SU-DHL-6 (cell line): ENCODE results near the gene HUS1.

Source experiments
- H2AFZ ChIP-seq: fragments of 200-600 bp; sonication (generic); 2 replicates; pipeline ENCODE4 v1.6.1; 2014; ENCODE audit warnings: low read depth, mild to moderate bottlenecking, moderate library complexity, mixed read lengths, antibody characterized with exemption, low read length; ENCODE audit not compliant: severe bottlenecking
- H3F3A ChIP-seq: fragments of 200-600 bp; shearing (Covaris generic); 2 replicates; pipeline ENCODE4 v1.6.0; 2016; ENCODE audit warnings: antibody characterized with exemption, mild to moderate bottlenecking; ENCODE audit not compliant: insufficient read depth
- H3K27ac ChIP-seq: fragments of 200-600 bp; sonication (generic); 2 replicates; pipeline ENCODE4 v1.5.1; 2016; ENCODE audit warnings: low read depth, mild to moderate bottlenecking, low read length, moderate library complexity, mixed read lengths
- H3K27me3 ChIP-seq: fragments of 200-600 bp; sonication (generic), shearing (Covaris generic); 2 replicates; pipeline ENCODE4 v1.6.0; 2014; ENCODE audit warnings: mild to moderate bottlenecking, low read length
- H3K36me3 ChIP-seq: fragments of 200-600 bp; sonication (generic); 2 replicates; pipeline ENCODE4 v1.6.1; 2014; ENCODE audit warnings: mild to moderate bottlenecking, low read length, mixed read lengths
- H3K4me2 ChIP-seq: fragments of 300-600, 200-600 bp; shearing (Covaris generic), sonication (generic); 2 replicates; pipeline ENCODE4 v1.6.0; 2014; ENCODE audit warnings: low read length, low read depth, mild to moderate bottlenecking; ENCODE audit not compliant: poor library complexity, severe bottlenecking
- H3K4me3 ChIP-seq: fragments of 200-600 bp; sonication (generic); 2 replicates; pipeline ENCODE4 v1.5.1; 2014; ENCODE audit warnings: antibody characterized with exemption, low read length, mild to moderate bottlenecking, mixed read lengths; ENCODE audit not compliant: insufficient read depth, poor library complexity, severe bottlenecking
- H3K79me2 ChIP-seq: fragments of 200-600 bp; sonication (generic); 2 replicates; pipeline ENCODE4 v1.6.1; 2014; ENCODE audit warnings: mild to moderate bottlenecking, low read length, moderate library complexity; ENCODE audit not compliant: insufficient read depth
- H3K9ac ChIP-seq: fragments of 200-600 bp; sonication (generic); 2 replicates; pipeline ENCODE4 v1.7.0; 2014; ENCODE audit warnings: mild to moderate bottlenecking, low read length
- H3K9me2 ChIP-seq: fragments of 200-600 bp; sonication (generic); replicated peaks from 2 replicates; pipeline ENCODE4 v1.6.1; 2014; ENCODE audit warnings: low read length; ENCODE audit not compliant: insufficient read depth
- H3K9me3 ChIP-seq: fragments of 200-600 bp; sonication (generic); 2 replicates; pipeline ENCODE4 v1.6.1; 2014; ENCODE audit warnings: low read length, mixed read lengths; ENCODE audit not compliant: insufficient read depth
- H4K20me1 ChIP-seq: fragments of 200-600 bp; sonication (generic); 2 replicates; pipeline ENCODE4 v1.6.1; 2014; ENCODE audit warnings: low read depth, mild to moderate bottlenecking, antibody characterized with exemption, low read length, moderate library complexity, mixed read lengths
- CTCF ChIP-seq: fragments of 200-600 bp; sonication (generic); IDR thresholded peaks from one replicate; pipeline ENCODE4 v1.5.1; 2017; ENCODE audit warnings: antibody characterized with exemption, mild to moderate bottlenecking, low read length, moderate library complexity; ENCODE audit not compliant: insufficient read depth, poor library complexity, severe bottlenecking
- EZH2phosphoT487 ChIP-seq: fragments of 200-600 bp; sonication (generic), shearing (Covaris generic); conservative IDR thresholded peaks from 2 replicates; pipeline ENCODE4 v1.6.1; 2018; ENCODE audit warnings: mild to moderate bottlenecking, antibody characterized with exemption, low read length, moderate library complexity, mixed read lengths

Gene HUS1

GRCh38 chr7:47973739-47974138 lies 5.7 kb downstream of the HUS1 start:
- Histone ChIP-seq H4K20me1 (no peaks in the 10 kb centered on the region), H2AFZ (no peak overlapping the region), H3K9me3 (no peaks in the 10 kb centered on the region), H3K4me2 (no peak overlapping the region), H3K9ac (no peak overlapping the region), H3K4me3 (no peak overlapping the region), H3K27me3 (no peaks in the 10 kb centered on the region), H3K79me2 (peaks cover 18% of the 10 kb centered on the region), H3F3A (peaks cover 16% of the 10 kb centered on the region), H3K9me2 (no peaks in the 10 kb centered on the region), H3K36me3 (peaks cover 60% of the 10 kb centered on the region), H3K27ac (no peak overlapping the region)
- TF ChIP-seq CTCF (no peak), EZH2phosphoT487 (no peak)

GRCh38 chr7:47970761-47971160 lies 8.7 kb downstream of the HUS1 start:
- no peaks in the 10 kb centered on the region for H4K20me1 ChIP-seq
- H3K9me3 ChIP-seq, result no peaks in the 10 kb centered on the region
- no peaks in the 10 kb centered on the region for H3K79me2 ChIP-seq
- TF ChIP-seq CTCF (no peak), EZH2phosphoT487 (no peak)
- no peak overlapping the region for H3K9ac ChIP-seq
- no peak overlapping the region for H3K27ac ChIP-seq
- no peak overlapping the region for H2AFZ ChIP-seq
- peaks cover 13% of the 10 kb centered on the region; the same call in 1 of the 2 replicates for H3F3A ChIP-seq
- H3K4me2 ChIP-seq, result no peak overlapping the region
- no peak overlapping the region for H3K4me3 ChIP-seq
- H3K36me3 ChIP-seq, result peaks cover 44% of the 10 kb centered on the region
- H3K27me3 ChIP-seq, result no peaks in the 10 kb centered on the region
- H3K9me2 ChIP-seq, result no peaks in the 10 kb centered on the region

- H3K4me3 ChIP-seq, result no peak overlapping the region
- H3K9ac ChIP-seq, result no peak overlapping the region
- H4K20me1 ChIP-seq, result no peaks in the 10 kb centered on the region
- no peak overlapping the region for H2AFZ ChIP-seq
- no peak overlapping the region for H3K27ac ChIP-seq
- no peaks in the 10 kb centered on the region for H3K9me3 ChIP-seq
- peaks cover 13% of the 10 kb centered on the region; the same call in 1 of the 2 replicates for H3F3A ChIP-seq
- no peaks in the 10 kb centered on the region for H3K9me2 ChIP-seq
- H3K27me3 ChIP-seq, result no peaks in the 10 kb centered on the region
- peaks cover 37% of the 10 kb centered on the region for H3K36me3 ChIP-seq
- no peaks in the 10 kb centered on the region for H3K79me2 ChIP-seq
- no peak for TF ChIP-seq EZH2phosphoT487
- peak; percentile 91 for TF ChIP-seq CTCF
- H3K4me2 ChIP-seq, result no peak overlapping the region
These were observed 10.3 kb downstream of the HUS1 start for GRCh38 chr7:47968847-47969774.
